HCT116 (cell line): ENCODE measurements around the gene CDH13. TPM values are rescaled to one million over a fixed set of nuclear protein-coding genes. Genes with fewer than 3 reads are reported as not detected.

Experiments
- ATAC-seq: fragments of 200-7000 bp; cut with Tn5 transposase; 2 replicates; pipeline ENCODE4 v1.9.1; 2020; ENCODE audit warnings: mild to moderate bottlenecking, moderate library complexity
- BruUV-seq: library from RNA; stranded (reverse); fragments of 400-500 nt; replicated peaks from 2 replicates; lab custom pipeline; 2021; lab: Mats Ljungman, UMichigan
- CTCF ChIA-PET: fragments of 300-600 bp; sonication (Branson Sonifier 250); formaldehyde crosslinking; loops from one replicate; lab custom pipeline; 2021; ENCODE audit warnings: antibody characterized with exemption; lab: Charles Lee
- POLR2A ChIA-PET: fragments of 300-600, 350-600 bp; sonication (Branson Sonifier 250); formaldehyde crosslinking; loops from one replicate; lab custom pipeline; 2021; ENCODE audit warnings: antibody characterized with exemption; lab: Charles Lee
- RAD21 ChIA-PET, 2 experiments: fragments of 300-600 bp; sonication (Branson Sonifier 250); formaldehyde crosslinking; loops; one replicate each; lab custom pipeline; 2023; ENCODE audit warnings: low total read pairs in 2 of 2; ENCODE audit not compliant: uncharacterized antibody in 2 of 2, unreplicated experiment in 2 of 2, low non-redundant PET in 1 of 2; lab: Charles Lee
- DNase-seq: peaks from one replicate; pipeline ENCODE4 v3.0.0-alpha.2; 2010; ENCODE audit warnings: low read depth, low spot score
- H2AFZ ChIP-seq: fragments of 200-600 bp; shearing (Covaris generic), sonication (generic); 2 replicates; pipeline ENCODE4 v1.6.1; 2017; ENCODE audit warnings: low read depth, mixed run types, mixed read lengths, antibody characterized with exemption, low read length; ENCODE audit not compliant: poor library complexity, severe bottlenecking
- H3K27ac ChIP-seq: 2 replicates; pipeline ENCODE4 v1.5.1; 2012; ENCODE audit warnings: low read depth, low read length
- H3K27me3 ChIP-seq: fragments of 200-600 bp; sonication (generic); 2 replicates; pipeline ENCODE4 v1.6.1; 2016; ENCODE audit warnings: mixed run types, low read length, mixed read lengths; ENCODE audit not compliant: insufficient read depth
- H3K36me3 ChIP-seq, 2 experiments: fragments of 200-500 bp in 1 of 2; fragments of 200-600 bp in 1 of 2; sonication (Bioruptor generic) in 1 of 2; sonication (generic) in 1 of 2; 2 replicates each; pipeline versions ENCODE4 v1.5.1 to v1.6.1; 2014 to 2016; ENCODE audit warnings: low read length in 2 of 2, inconsistent platforms in 1 of 2, mixed read lengths in 1 of 2, mixed run types in 1 of 2; ENCODE audit not compliant: insufficient read depth in 2 of 2, control insufficient read depth in 1 of 2
- H3K4me1 ChIP-seq, 2 experiments: fragments of 200-600 bp in 1 of 2; sonication (generic) in 1 of 2; 2 replicates each; pipeline versions ENCODE4 v1.5.1 to v1.6.1; 2012 to 2017; ENCODE audit warnings: low read length in 2 of 2, inconsistent platforms in 1 of 2, mild to moderate bottlenecking in 1 of 2, mixed read lengths in 1 of 2, mixed run types in 1 of 2, moderate library complexity in 1 of 2; ENCODE audit not compliant: insufficient read depth in 2 of 2, control insufficient read depth in 1 of 2
- H3K4me2 ChIP-seq: fragments of 200-600 bp; sonication (generic); 2 replicates; pipeline ENCODE4 v1.6.1; 2017; ENCODE audit warnings: mixed run types, low read length, mixed read lengths
- H3K4me3 ChIP-seq, 2 experiments: fragments of 200-600 bp in 1 of 2; sonication (generic) in 1 of 2; replicated peaks in 1 of 2; 2 replicates each; pipeline ENCODE4 v1.5.1; 2011 to 2016; ENCODE audit warnings: low read length in 2 of 2, control low read depth in 1 of 2, low read depth in 1 of 2, mild to moderate bottlenecking in 1 of 2, mixed read lengths in 1 of 2, mixed run types in 1 of 2
- H3K79me2 ChIP-seq: fragments of 200-600 bp; sonication (generic); 2 replicates; pipeline ENCODE4 v1.6.1; 2017; ENCODE audit warnings: mild to moderate bottlenecking, mixed run types, low read length, moderate library complexity, mixed read lengths; ENCODE audit not compliant: insufficient read depth
- H3K9ac ChIP-seq: fragments of 200-600 bp; sonication (generic); 2 replicates; pipeline ENCODE4 v1.6.1; 2016; ENCODE audit warnings: low read length, mixed read lengths
- H3K9me2 ChIP-seq: fragments of 200-600 bp; sonication (generic), shearing (Covaris generic); 2 replicates; pipeline ENCODE4 v1.6.1; 2017; ENCODE audit warnings: mixed run types, mild to moderate bottlenecking, moderate library complexity; ENCODE audit not compliant: insufficient read depth
- H3K9me3 ChIP-seq, 2 experiments: fragments of 200-500 bp in 1 of 2; fragments of 200-600 bp in 1 of 2; sonication (Bioruptor generic) in 1 of 2; sonication (generic) in 1 of 2; 2 replicates each; pipeline ENCODE4 v1.6.1; 2014 to 2017; ENCODE audit warnings: low read length in 2 of 2, mixed read lengths in 2 of 2, inconsistent platforms in 1 of 2, low read depth in 1 of 2, mild to moderate bottlenecking in 1 of 2, mixed run types in 1 of 2, moderate library complexity in 1 of 2; ENCODE audit not compliant: control insufficient read depth in 1 of 2, insufficient read depth in 1 of 2
- H4K20me1 ChIP-seq: fragments of 200-600 bp; sonication (generic), shearing (Covaris generic); 2 replicates; pipeline ENCODE4 v1.6.1; 2017; ENCODE audit warnings: mixed run types, mild to moderate bottlenecking, moderate library complexity; ENCODE audit not compliant: insufficient read depth
- CEBPB ChIP-seq: IDR thresholded peaks from 2 replicates; pipeline ENCODE4 v1.6.1; 2012; ENCODE audit warnings: low read depth
- ELF1 ChIP-seq: IDR thresholded peaks from 2 replicates; pipeline ENCODE4 v1.6.1; 2012; ENCODE audit warnings: low read depth, borderline replicate concordance
- SP1 ChIP-seq: IDR thresholded peaks from 2 replicates; pipeline ENCODE4 v1.6.1; 2012; ENCODE audit warnings: low read depth
- YY1 ChIP-seq: IDR thresholded peaks from 2 replicates; pipeline ENCODE4 v1.6.1; 2011; ENCODE audit warnings: low read length, low read depth, moderate library complexity, mild to moderate bottlenecking; ENCODE audit not compliant: insufficient replicate concordance; ENCODE audit errors: extremely low read depth
- ZNF274 ChIP-seq: fragments of 200-500 bp; sonication (Bioruptor generic); IDR thresholded peaks from 2 replicates; pipeline ENCODE4 v1.6.1; 2014; ENCODE audit warnings: mild to moderate bottlenecking, low read depth, low read length, inconsistent platforms
- intact Hi-C: fragments of 100-400 bp; cut with micrococcal nuclease; formaldehyde crosslinking; loops from 2 replicates; pipeline ENCODE4 v1.10.0; 2022
- total RNA-seq: library from RNA; stranded (reverse); gene quantifications from one replicate; pipeline ENCODE4 v1.2.1, GENCODE V29; 2021; ENCODE audit not compliant: unreplicated experiment
- TF ChIP-seq, protein P1 (sequence below): IDR thresholded peaks from 2 replicates; pipeline ENCODE4 v1.6.1; 2012; ENCODE audit warnings: low read depth
- TF ChIP-seq, protein P2 (sequence below), 3 experiments: fragments of 200-600 bp in 1 of 3; sonication (generic) in 1 of 3; IDR thresholded peaks in 2 of 3; conservative IDR thresholded peaks in 1 of 3; 2 replicates each; pipeline ENCODE4 v1.5.1; 2012 to 2017; ENCODE audit warnings: low read depth in 2 of 3, low read length in 2 of 3, antibody characterized with exemption in 1 of 3, borderline replicate concordance in 1 of 3, control low read depth in 1 of 3, mild to moderate bottlenecking in 1 of 3, mixed read lengths in 1 of 3, mixed run types in 1 of 3, moderate library complexity in 1 of 3; ENCODE audit not compliant: insufficient read depth in 1 of 3
- TF ChIP-seq, protein P3 (sequence below): IDR thresholded peaks from 2 replicates; pipeline ENCODE4 v1.6.1; 2012

Gene CDH13
- total RNA-seq, 1 experiment from 2014 or later: not detected

DNA sequence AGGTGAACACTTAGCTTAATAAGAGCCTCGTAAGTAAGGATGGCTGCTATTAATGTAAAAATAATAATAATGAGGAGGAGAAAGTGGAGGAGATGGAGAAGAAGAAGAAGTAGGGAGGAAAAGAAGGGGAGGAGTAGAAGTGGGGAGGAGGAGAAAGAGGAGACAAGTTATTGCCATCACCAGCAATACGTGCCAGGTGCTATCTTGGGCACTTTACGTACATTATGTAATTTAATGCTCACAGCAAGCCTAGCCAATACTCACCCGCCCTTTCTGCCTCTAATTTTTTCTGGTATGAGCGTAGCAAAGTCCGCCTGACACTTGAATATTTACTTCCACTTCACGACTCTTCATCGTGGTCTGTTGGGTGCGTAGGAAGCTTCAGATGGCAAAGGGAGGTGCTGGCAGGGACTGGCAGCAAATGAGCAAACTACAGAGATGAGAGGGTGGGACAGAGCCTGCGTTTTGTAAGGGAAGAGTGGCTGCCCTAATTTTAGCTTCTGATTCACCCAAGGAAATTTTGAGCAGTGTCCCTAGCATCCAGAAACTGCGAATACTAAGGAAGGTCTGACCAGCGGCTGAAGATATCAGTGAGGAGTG lies 42.1 kb upstream of the CDH13 start (continued):
- TF ChIP-seq, protein P1, sequence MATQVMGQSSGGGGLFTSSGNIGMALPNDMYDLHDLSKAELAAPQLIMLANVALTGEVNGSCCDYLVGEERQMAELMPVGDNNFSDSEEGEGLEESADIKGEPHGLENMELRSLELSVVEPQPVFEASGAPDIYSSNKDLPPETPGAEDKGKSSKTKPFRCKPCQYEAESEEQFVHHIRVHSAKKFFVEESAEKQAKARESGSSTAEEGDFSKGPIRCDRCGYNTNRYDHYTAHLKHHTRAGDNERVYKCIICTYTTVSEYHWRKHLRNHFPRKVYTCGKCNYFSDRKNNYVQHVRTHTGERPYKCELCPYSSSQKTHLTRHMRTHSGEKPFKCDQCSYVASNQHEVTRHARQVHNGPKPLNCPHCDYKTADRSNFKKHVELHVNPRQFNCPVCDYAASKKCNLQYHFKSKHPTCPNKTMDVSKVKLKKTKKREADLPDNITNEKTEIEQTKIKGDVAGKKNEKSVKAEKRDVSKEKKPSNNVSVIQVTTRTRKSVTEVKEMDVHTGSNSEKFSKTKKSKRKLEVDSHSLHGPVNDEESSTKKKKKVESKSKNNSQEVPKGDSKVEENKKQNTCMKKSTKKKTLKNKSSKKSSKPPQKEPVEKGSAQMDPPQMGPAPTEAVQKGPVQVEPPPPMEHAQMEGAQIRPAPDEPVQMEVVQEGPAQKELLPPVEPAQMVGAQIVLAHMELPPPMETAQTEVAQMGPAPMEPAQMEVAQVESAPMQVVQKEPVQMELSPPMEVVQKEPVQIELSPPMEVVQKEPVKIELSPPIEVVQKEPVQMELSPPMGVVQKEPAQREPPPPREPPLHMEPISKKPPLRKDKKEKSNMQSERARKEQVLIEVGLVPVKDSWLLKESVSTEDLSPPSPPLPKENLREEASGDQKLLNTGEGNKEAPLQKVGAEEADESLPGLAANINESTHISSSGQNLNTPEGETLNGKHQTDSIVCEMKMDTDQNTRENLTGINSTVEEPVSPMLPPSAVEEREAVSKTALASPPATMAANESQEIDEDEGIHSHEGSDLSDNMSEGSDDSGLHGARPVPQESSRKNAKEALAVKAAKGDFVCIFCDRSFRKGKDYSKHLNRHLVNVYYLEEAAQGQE: no peak
- TF ChIP-seq ZNF274: no peak
- TF ChIP-seq, protein P2, sequence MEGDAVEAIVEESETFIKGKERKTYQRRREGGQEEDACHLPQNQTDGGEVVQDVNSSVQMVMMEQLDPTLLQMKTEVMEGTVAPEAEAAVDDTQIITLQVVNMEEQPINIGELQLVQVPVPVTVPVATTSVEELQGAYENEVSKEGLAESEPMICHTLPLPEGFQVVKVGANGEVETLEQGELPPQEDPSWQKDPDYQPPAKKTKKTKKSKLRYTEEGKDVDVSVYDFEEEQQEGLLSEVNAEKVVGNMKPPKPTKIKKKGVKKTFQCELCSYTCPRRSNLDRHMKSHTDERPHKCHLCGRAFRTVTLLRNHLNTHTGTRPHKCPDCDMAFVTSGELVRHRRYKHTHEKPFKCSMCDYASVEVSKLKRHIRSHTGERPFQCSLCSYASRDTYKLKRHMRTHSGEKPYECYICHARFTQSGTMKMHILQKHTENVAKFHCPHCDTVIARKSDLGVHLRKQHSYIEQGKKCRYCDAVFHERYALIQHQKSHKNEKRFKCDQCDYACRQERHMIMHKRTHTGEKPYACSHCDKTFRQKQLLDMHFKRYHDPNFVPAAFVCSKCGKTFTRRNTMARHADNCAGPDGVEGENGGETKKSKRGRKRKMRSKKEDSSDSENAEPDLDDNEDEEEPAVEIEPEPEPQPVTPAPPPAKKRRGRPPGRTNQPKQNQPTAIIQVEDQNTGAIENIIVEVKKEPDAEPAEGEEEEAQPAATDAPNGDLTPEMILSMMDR (IDR thresholded peaks at IDR 0.05 in 2 of 3, conservative IDR thresholded peaks at IDR 0.05 in 1 of 3; ENCODE audit: borderline replicate concordance in 1 of 3, insufficient read depth in 1 of 3, low read depth in 2 of 3, low read length in 2 of 3): no peak
- no peak for TF ChIP-seq CEBPB
- TF ChIP-seq SP1: no peak
- no peak for TF ChIP-seq ELF1

DNA sequence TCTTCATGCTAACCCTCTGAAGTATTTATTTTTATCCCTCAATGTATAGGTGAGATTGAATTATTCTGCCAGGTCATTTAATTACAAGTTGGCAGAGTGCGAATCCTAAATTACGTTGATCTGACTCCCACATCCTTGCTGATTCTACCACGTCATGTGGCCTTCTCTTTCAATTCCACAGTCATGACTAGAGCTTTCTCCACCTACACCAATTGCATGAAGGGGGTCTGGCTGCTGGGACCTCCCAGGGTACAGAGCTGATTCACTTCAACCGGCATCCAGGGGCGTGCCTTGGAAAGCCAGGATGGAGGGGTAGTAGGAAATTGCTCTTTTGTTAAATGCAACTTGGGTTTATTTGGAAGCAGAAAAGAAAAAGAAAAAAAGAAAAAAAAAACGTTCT lies 41.1 kb upstream of the CDH13 start:
- Histone ChIP-seq H3K4me1 (no peaks in the 10 kb centered on the region), H3K27ac (no peak overlapping the region), H3K27me3 (peaks cover 23% of the 10 kb centered on the region; the same call in 1 of the 2 replicates), H3K79me2 (no peaks in the 10 kb centered on the region), H3K4me2 (no peak overlapping the region), H3K36me3 (no peaks in the 10 kb centered on the region), H4K20me1 (no peaks in the 10 kb centered on the region), H2AFZ (no peak overlapping the region)
- CTCF ChIA-PET: no interaction called here
- no peak for TF ChIP-seq ZNF274
- TF ChIP-seq, protein P3, sequence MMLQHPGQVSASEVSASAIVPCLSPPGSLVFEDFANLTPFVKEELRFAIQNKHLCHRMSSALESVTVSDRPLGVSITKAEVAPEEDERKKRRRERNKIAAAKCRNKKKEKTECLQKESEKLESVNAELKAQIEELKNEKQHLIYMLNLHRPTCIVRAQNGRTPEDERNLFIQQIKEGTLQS: no peak
- no peak for TF ChIP-seq YY1
- TF ChIP-seq, all 23 proteins: peak for 0
- ChIA-PET RAD21 (no interaction called here), POLR2A (no interaction called here)
- intact Hi-C loops: no loop called here
- 0 out of 4 replicates have a peak, but pooled peaks cover 0 to 3% of the 10 kb centered on the region in 2 experiments for H3K9me3 ChIP-seq
- ATAC-seq: no peak
- H3K4me3 ChIP-seq: no peak overlapping the region
- no TSS peak for BruUV-seq
- no peaks in the 10 kb centered on the region for H3K9me2 ChIP-seq
- DNase-seq: no peak
- no peak overlapping the region for H3K9ac ChIP-seq
